AG04450 (cell line): ENCODE results near the gene PPARA. TPM values are rescaled to one million over a fixed set of nuclear protein-coding genes. Genes with fewer than 3 reads are reported as not detected.

Experiments
- CTCF ChIA-PET: fragments of 300-600, 350-600 bp; formaldehyde crosslinking; extraction: SDS; loops from one replicate; lab custom pipeline; 2022; ENCODE audit warnings: antibody characterized with exemption, inconsistent platforms; lab: Charles Lee
- POLR2A ChIA-PET: fragments of 350-600 bp; formaldehyde crosslinking; extraction: SDS; loops from one replicate; lab custom pipeline; 2021; ENCODE audit warnings: antibody characterized with exemption, inconsistent platforms; lab: Yijun Ruan, JAX
- DNase-seq: peaks from one replicate; pipeline ENCODE4 v3.0.0-alpha.2; 2011; ENCODE audit warnings: low read depth, low spot score
- H3K27ac ChIP-seq: one replicate; pipeline ENCODE4 v1.5.1; 2012; ENCODE audit warnings: low read depth, low read length, control low read depth
- H3K27me3 ChIP-seq: one replicate; pipeline ENCODE4 v1.6.0; 2012; ENCODE audit warnings: low read length; ENCODE audit not compliant: control insufficient read depth, insufficient read depth
- H3K4me3 ChIP-seq: 2 replicates; pipeline ENCODE4 v1.5.1; 2011; ENCODE audit warnings: mild to moderate bottlenecking, low read depth, low read length, control low read depth
- H3K9me3 ChIP-seq: 2 replicates; pipeline ENCODE4 v1.5.1; 2012; ENCODE audit warnings: low read length; ENCODE audit not compliant: control insufficient read depth, insufficient read depth
- CTCF ChIP-seq: IDR thresholded peaks from 2 replicates; pipeline ENCODE4 v1.5.1; 2011; ENCODE audit warnings: low read depth, low read length, control low read depth, inconsistent platforms
- polyA minus RNA-seq: library from RNA; depleted of rRNA, polyadenylated mRNA; stranded (reverse); fragments of >200 nt; gene quantifications from 2 replicates; pipeline ENCODE4 v1.2.3, GENCODE V29; 2011; rRNA and poly(A)+ RNA removed
- polyA plus RNA-seq: library from polyadenylated mRNA; depleted of rRNA; stranded (reverse); fragments of >200 nt; gene quantifications from 2 replicates; pipeline ENCODE4 v1.2.3, GENCODE V29; 2011; rRNA removed

PPARA gene
- polyA plus RNA-seq (8.5 and 10.4 TPM in 2 replicates), polyA minus RNA-seq (11.5 and 14.1 TPM in 2 replicates)

GRCh38 chr22:46150034-46150654 is at the start of gene PPARA:
PPARA (plus strand) TSS chr22:46150526; CDS start chr22:46198384, 47,858 bp downstream.
- CTCF ChIA-PET: interaction anchor here (1.4 kb wide), 1 partner anchor 137 kb away, joined by 10 read pairs; no protein-coding TSS in a partner anchor
- Histone ChIP-seq H3K4me3 (peak within 1 kb of the TSS; percentile 81), H3K27ac (no peak within 1 kb of the TSS), H3K27me3 (peaks cover 47% of the 10 kb centered on the region), H3K9me3 (peaks cover 3% of the 10 kb centered on the region; the same call in 1 of the 2 replicates)
- POLR2A ChIA-PET: interaction anchor here (1.3 to 1.5 kb wide), 2 partner anchors 100 to 118 kb away, joined by 4 read pairs; partner anchors contain the start of genes CDPF1 and TTC38
- DNase-seq: peak; percentile 13
- TF ChIP-seq CTCF: no peak

- peak overlapping the region; percentile 31 for H3K27ac ChIP-seq
- ChIA-PET CTCF (no interaction called here), POLR2A (no interaction called here)
- no peak for TF ChIP-seq CTCF
- no peaks in the 10 kb centered on the region; the same call in 1 of the 2 replicates for H3K9me3 ChIP-seq
- no peaks in the 10 kb centered on the region for H3K27me3 ChIP-seq
- no peak for DNase-seq
- H3K4me3 ChIP-seq: no peak overlapping the region
Measured at GRCh38 chr22:46102159-46102558, 48.2 kb upstream of the PPARA start.

- H3K27me3 ChIP-seq: no peaks in the 10 kb centered on the region
- no peak for TF ChIP-seq CTCF
- peak overlapping the region; percentile 31 for H3K27ac ChIP-seq
- POLR2A ChIA-PET: no interaction called here
- no peak overlapping the region for H3K4me3 ChIP-seq
- CTCF ChIA-PET: no interaction called here
- H3K9me3 ChIP-seq: no peaks in the 10 kb centered on the region; the same call in 1 of the 2 replicates
- DNase-seq: no peak
Measured at GRCh38 chr22:46102752-46103151, 47.6 kb upstream of the PPARA start.

GRCh38 chr22:46103181-46103580 is 47.1 kb upstream of the PPARA start:
- H3K9me3 ChIP-seq: no peaks in the 10 kb centered on the region; the same call in 1 of the 2 replicates
- POLR2A ChIA-PET: no interaction called here
- no peak for TF ChIP-seq CTCF
- no peak for DNase-seq
- CTCF ChIA-PET: no interaction called here
- no peak overlapping the region for H3K4me3 ChIP-seq
- no peaks in the 10 kb centered on the region for H3K27me3 ChIP-seq
- H3K27ac ChIP-seq: no peak overlapping the region

GRCh38 chr22:46103664-46104063 is 46.7 kb upstream of the PPARA start:
- Histone ChIP-seq H3K9me3 (no peaks in the 10 kb centered on the region; the same call in 1 of the 2 replicates), H3K27me3 (no peaks in the 10 kb centered on the region), H3K27ac (no peak overlapping the region), H3K4me3 (no peak overlapping the region)
- DNase-seq: no peak
- TF ChIP-seq CTCF: no peak
- POLR2A ChIA-PET: no interaction called here
- CTCF ChIA-PET: no interaction called here
